Colon (tissue), 2 donors: ENCODE results near the gene CD300LF.

Source experiments
- FAIRE-seq: peaks from 2 replicates; lab custom pipeline; 2012; peaks lifted over from hg19 to GRCh38; lab: Jason Lieb, UNC
- donor health status: control.
- donor health status: control.

Gene CD300LF

DNA sequence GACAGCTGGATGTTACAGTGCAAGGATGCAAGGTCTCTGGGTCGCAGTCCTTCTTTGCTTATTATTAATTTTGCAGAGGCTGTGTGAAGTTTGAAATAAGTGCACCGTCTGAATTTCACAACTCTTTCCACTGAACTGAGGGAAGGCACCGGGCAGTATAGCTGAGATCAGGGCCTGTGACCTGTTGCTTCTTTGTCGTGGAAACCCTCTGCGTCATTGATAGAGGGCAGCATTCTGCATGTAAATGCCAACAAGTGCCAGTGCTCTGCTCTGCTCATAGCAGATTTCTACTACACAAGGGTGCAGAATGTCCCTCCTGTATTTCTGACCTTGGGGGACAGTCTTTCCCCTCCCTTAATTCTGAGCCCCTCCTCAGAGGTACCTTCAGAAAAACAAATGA is 26.0 kb downstream of the CD300LF start:
- no peak for FAIRE-seq

DNA sequence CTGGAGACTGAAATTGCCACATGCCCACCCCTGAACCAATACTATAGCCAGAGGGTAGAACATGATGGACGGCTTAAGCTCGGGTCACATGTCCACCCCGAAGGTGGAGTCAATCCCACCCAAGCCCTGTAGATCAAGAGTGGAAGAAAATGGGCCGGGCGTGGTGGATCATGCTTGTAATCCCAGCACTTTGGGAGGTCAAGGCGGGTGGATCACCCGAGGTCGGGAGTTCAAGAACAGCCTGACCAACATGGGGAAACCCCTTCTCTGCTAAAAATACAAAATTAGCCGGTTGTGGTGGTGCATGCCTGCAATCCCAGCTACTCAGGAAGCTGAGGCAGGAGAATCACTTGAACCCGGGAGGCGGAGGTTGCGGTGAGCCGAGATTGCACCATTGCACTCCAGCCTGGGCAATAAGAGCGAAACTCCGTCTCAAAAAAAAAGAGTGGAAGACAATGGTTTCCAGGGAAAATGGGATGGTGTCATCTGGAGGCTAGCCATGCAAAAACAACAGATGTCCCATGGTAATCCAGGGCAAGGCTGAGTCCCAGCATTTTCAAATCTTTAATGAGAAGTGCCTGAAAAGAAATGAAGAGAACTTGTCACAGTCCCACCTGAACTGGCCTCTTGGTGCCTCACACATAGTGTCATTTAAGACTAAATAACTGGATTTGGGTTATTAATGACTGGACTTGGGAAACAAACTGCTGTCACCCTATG is 30.1 kb downstream of the CD300LF start:
- FAIRE-seq = no peak

DNA sequence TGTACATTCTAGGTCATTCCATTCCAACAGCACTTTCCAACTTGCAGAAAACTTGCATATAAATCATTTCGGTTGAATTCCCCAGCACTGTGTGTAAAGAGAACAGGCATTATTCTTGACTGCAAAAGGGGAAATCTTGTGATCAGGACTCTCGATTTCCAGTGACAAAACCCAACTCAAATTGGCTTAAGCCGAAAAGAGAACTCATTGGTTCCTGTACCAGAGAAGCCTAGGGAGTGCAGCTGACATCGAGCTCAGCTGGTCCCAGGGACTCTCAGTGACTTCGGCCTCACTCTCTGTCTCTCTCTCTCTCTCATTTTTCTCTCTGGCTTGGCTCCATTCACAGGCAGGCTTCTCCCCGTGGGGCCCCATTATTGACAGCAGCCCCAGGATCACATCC is 30.7 kb downstream of the CD300LF start:
- FAIRE-seq = no peak

DNA sequence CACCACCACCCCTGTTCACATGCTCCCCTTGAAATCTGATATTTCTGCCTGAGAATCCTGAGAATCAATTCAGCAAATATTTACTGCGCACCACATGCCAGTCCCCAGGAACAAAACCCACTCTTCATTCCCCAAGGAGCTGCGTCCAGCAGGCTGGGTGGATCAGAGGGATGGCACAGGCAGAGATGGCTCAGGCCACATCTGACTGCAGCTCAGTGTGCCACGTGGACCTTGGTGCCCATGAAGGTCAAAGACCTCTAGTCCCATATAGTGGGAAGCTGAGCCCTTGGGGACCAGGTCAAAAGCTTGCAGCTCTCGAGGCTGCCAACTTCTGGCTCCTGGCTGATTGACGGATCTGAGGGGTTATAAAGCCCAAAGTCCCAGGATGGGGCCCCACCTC is 31.8 kb downstream of the CD300LF start:
- no peak for FAIRE-seq

DNA sequence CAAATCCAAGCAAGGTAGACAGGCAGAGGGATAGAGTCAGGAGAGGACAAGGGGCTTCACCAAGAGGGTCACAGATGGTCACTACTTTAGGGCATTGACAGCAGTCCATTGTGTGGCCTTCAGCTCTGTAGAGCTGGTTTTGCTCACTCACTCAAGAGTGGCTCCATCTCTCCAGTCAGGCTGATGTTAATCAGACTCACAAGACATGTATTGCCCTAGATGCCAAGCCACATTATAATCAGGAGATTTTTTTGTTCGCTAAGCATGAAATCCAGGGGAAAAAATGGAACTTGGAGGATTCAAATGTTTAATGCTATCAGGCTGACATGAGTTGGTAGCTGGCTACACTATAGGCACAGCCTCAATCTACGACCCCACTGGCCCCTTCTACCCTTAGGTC is 32.5 kb downstream of the CD300LF start:
- no peak for FAIRE-seq

DNA sequence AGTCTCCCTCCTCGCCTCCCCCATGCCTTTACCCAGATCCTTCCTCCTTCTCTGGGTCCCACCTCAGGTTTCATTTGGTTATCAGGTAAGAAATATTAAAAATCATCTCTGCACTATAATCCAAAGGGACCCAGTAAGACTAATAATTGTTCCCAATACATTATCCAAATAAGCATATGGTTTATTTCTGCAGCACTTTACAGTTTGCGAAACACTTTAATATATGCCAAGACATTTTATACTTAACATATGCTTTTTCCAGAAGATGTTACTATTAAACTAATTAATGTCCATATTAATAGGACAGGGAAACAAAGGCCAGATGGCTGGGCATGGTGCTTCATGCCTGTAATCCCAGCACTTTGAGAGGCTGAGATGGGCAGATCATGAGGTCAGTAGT is 33.3 kb downstream of the CD300LF start:
- no peak for FAIRE-seq

DNA sequence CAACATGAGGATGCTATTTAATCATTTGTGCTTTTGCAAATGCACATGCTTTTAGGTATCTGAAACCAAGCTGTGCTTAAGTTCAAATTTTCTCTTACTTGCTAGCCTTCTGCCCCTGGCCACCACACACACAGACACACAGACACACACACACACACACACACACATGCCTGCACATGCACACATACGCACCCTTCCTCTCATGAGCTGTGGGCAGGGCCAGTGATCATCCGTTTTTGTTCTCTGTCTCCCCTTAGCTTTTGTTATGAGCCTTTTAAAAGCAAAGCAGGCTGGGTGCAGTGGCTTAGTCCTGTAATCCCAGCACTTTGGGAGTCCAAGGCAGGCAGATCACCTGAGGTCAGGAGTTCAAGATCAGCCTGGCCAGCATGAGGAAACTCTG is 34.2 kb downstream of the CD300LF start:
- FAIRE-seq = no peak

DNA sequence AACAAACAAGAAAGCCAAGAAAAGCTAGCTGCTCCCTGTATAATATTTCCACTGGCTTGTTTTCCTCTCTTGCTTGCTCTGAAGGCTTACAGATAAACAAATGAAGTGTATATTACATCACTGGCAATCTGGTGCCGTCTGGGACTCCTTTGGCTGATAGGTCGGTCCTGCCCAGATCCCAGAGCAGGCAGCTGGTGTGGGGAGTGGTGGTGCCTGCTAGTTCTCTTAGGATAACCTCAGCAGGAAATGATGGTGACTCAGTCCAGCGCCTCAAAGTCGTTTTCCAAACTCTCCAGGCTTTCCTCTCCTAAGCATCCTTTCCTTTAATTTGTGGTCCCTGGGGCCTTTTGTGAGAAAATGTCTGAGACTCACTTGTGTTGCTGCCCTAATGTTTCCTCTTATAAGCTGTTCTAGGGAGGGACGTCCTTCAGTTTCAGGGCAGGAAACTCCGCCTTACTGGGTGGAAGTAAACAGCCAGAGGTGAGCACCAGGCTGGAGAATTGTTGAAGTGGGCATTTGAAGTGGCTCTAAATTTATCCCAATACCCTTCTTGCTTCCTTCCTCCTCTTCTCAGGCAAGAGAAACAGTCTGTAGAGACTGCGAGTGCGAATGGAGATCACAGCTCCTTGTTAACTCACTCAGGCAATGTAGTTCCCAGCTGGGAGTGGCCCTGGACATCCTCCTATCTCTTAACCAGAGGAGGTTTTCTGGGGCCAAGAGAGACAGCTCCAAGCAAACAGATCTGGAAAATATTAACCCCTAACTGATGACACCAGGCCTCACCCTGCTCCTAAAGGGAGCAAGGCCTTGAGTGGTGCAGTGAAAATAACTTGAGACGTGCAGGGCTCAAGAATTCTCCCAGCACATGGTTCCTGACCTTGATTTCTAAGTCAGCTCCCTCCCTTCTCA is 34.9 kb downstream of the CD300LF start:
- FAIRE-seq = no peak

DNA sequence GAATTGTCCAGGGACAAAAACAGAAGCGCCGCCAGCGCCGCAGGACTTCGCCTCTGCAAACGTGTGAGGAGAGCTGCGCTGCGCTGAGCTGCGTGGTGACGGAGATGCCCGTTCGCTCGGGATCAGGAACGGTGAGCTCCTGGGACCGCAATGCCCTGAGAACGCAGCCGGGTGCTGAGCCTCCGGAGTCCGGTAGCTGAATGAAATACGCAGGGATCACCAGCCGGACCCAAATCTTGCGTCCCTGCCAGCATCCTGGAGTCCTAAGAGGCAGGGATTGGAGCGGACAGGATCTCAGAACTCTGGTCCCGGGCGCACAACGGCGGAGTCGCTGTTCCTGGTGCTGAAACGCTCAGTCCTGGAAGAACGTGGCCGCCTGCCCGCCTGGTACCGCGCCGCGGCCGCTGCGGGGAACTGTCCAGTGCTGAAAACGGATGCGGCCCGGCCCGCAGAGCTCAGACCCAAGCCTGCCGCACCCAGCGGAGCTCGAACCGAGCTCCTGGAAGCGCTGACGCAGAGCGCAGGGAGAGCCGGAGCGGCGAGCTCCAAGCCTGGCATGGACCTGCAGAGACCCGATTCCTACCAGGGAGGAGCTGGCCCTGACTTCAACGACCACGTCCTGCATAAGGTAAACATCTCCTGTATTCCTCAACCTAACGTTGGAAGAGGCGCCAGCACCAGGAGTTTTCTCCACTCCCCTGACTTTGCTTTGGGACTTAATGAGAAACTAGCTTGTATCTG is 41.5 kb downstream of the CD300LF start:
- no peak for FAIRE-seq

DNA sequence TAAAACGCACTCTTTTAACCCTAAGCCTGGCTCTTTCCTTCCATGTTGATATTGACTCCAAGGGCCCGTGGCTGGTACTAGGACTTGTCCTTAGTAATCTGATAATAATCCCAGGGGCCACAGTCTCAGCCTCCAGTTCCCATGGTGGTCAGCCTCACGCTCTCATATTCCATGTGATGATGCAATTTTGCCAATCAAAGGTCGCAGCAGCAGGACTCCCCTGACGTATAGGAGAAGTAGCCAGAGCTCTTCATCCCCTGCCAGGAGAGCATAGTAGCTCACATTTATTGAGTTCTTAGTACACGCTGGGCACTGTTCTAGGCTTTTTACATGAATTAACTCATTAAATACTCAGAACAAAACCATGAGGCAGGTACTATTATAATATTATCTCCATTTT is 42.4 kb downstream of the CD300LF start:
- no peak for FAIRE-seq

DNA sequence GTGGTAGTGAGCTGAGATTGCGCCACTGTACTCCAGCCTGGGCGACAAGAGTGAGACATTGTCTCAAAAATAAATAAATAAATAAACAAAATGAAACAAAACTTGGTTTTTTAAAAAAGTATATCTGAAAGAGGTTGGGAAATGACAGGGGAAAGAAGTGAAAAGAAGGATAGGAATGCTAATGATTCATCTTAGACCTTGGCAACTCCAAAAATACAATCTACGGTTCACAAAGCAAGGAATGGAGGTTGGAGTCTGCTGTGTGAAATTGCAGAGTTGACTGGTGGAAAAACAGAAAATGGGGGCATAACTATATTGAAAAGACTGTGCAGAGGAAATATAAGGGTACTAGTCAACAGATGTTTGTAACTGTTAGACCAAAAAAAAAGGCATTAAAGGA is 49.2 kb downstream of the CD300LF start:
- no peak for FAIRE-seq

DNA sequence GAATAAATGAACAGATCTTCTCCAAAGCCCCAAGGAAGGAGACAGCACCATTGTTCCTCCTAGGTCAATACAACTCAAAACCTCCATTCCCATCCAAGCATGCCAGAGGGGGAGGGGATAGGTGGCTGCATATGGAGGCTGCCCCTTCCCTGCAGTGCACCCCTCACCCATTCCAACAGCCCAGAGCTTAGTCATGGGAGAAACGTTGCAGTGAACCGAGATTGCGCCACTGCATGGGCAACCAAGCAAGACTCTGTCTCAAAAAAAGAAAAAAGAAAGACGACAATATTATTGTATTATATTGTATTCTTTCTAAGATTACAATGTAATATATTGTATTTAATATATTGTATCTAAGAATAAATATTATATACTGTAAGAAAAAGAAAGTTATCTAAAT is 52.8 kb downstream of the CD300LF start:
- no peak for FAIRE-seq

DNA sequence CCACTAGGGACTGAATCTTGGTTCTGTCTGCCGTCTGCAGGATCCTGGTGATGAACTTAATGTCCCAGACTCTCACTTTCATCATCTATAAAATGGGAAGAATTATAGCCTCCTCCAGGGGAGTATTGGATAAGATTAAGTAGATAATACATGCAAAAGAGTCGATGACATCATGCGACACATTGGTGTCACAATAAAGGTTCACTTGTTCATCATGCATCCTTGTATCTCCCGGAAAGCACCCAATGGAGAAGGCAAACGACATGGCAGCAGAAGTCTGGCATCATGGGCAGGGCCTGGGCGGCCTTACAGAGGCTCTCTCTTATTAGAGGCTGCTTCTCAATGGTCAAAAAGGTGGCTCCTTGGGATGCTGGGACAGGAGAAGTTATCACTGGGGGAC is 54.1 kb downstream of the CD300LF start:
- no peak for FAIRE-seq

DNA sequence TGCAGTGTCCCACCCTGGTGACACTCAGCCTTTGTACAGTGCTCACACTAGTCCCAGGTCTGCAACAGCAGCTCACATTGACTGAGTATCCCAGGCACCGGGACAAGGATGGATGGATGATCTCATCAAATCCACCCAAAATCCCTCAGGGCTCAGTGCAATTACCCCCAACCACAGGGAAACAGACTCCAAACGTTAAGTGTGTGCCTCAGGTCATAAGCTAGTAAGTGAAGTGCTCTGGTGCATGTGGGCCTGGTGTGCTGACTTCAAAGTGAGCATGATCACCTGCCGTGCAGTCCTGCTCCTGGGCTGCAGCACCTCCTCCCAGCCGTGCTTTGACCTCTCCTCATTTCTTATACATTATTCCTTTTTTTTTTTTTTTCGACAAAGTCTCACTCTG is 58.0 kb downstream of the CD300LF start:
- no peak for FAIRE-seq

DNA sequence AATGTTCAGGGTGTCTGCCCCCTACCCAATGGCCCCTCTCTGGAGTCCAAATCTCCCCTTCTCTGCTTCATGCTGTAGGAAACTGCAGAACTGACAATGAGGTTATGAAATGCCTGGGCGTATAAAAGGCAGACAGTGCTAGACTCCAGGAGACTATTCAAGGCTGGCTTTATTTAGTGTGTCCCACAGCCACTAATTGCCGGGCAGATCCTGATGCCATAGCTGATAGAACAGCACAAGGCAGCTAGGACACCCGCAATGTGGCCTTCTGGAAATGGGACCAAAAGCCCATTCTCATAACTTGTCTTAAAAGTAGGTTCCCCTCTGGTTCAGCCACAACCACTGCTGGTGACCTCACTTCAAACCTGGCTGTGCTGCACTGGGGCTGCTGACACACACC is 60.7 kb downstream of the CD300LF start:
- no peak for FAIRE-seq

DNA sequence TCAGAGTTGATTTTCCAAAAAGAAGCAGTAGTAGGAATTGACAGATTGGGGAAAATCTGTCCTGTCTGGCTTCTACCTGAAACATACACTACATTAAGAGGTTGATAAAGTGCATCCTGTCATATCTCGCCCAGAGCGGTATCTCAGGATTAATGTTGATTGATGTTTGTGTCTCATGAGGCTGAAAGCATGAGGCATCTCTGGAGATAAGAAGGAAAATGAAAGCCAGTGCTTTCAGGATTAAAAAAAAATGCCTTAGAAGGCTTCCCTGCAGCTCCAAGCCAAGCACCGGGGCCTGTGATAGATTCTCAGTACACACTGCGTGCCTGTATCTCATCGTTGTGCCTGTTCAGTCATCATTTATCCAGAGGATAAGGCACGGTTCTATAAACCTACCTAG is 62.8 kb downstream of the CD300LF start:
- FAIRE-seq = no peak

DNA sequence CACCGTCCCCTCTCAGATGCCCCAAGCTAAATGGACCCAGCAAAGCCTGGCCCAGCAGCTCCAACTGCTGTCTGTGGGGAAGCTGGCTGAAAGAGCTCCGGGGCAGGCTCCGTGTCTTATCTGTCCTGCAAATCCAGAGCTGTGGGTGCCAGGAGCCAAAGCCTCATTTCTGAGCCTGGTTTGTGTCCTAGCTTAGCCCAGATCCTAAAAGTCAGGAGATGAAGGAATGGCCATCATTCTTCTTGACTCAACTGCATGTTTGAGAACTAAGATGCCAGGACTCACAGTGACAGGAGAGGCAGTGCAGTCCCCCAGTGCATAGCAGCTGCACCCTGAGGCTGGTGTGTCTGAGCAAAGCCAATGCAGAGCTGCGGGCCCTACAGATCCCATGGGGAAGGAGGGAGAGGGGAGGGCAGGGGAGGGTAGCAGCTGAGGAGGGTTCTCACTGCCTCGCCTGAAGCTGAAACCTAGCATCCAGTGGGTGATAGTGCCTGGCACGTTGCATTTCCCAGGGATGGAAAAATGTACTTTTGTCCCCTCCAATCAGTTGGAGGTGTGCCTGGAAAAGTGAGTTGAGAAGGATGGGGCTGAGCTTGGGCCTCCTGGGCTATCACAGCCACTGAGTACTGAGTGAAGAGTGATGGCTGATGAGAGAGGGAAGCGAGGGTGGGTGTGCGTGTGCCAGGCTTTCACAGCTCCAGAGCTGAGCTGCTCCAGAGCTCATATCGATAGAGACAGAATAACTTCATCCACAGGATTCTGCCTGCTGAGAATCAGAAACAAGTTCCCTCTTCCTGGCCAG is 64.7 kb downstream of the CD300LF start:
- no peak for FAIRE-seq

DNA sequence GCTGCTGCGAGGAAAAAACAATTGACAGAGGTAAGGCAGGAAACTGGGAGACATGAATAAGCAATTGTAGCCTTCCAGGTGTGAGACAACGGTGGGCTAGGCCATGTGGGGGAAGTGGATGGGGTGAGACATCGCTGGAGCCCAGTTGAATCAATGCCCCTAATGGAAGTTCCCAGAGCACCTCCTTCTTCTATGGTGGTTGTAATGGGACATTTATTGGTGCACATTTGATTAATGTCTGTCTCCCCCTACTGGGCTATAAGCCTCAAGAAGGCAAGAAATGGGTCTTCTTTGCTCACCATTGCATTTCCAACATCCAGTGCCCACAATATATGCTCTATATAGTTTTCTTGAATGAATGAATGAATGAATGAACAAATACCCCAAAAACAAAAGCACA is 66.5 kb downstream of the CD300LF start:
- FAIRE-seq = no peak

DNA sequence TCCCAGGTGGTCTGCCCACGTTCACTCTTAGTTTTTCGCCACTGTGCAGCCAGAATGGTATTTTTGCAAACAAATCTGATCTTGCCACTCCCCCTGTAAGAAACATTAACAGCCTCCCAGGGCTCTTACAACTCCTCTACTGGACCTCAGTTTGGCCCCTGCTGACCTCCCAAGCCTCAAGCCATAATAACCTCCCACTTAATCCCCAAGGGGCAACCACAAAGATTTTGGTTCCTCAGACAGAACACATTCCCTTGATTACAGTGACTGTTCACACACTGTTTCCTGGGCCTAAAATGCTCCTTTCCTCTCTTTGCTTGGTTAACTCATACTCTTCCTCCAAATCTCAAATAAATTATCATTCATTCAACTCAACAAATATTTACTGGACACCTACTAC is 67.7 kb downstream of the CD300LF start:
- FAIRE-seq = no peak

DNA sequence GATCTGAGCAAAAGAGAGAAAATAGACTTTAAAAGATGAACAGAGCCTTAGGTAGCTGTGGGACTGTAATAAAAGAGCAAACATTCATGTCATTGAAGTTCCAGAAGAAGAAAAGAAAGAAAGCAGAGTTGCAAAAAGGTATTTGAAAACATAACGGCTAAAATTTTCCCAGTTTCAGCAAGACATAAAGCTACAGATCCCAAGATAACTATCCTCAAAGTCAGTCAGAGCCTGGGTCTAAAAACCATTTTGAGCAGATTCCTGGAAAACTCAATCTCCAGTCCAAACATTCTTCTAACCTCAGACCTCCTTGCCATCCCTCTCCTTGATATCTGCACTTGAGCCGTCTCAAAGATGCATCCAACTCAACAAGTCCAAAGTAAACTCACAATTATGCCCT is 68.3 kb downstream of the CD300LF start:
- no peak for FAIRE-seq
